ENCODE results near the gene CDK16. TPM values are rescaled to one million over a fixed set of nuclear protein-coding genes. Genes with fewer than 3 reads are reported as not detected.

Gene CDK16
- total RNA-seq = 10 to 100 TPM; 64.3 to 68.8 TPM

- no peaks in the 10 kb centered on the region for H3K27me3 Mint-ChIP-seq
- POLR2A ChIA-PET = interaction anchor here (0.6 to 2.5 kb wide), 7 partner anchors 10 to 148 kb away, joined by 3 to 18 read pairs (median 3); partner anchors contain the start of genes NDUFB11, RBM10 and USP11
- peak; percentile 78 for DNase-seq
- no peaks in the 10 kb centered on the region for H3K9me3 Mint-ChIP-seq
- H3K36me3 Mint-ChIP-seq = peaks cover 32% of the 10 kb centered on the region
- peaks cover 32% of the 10 kb centered on the region for H3K4me1 Mint-ChIP-seq (ENCODE audit: low read depth)
- H3K27ac Mint-ChIP-seq = peak within 1 kb of the TSS; percentile 97
- CTCF ChIA-PET = interaction anchor here (1.0 to 1.4 kb wide), 5 partner anchors 18 to 305 kb away, joined by 3 to 6 read pairs (median 3); partner anchors contain the start of genes NDUFB11 and RBM10
- H3K4me3 Mint-ChIP-seq = peak within 1 kb of the TSS; percentile 87
- intact Hi-C loops (cut with micrococcal nuclease) = loop anchor here (1.0 to 5.0 kb wide), 4 partner anchors 25 to 439 kb away; partner anchors contain the start of genes NDUFB11, UBA1 and UXT
These were observed at the start of gene CDK16 for GRCh38 chrX:47218280-47218919. Gene CDK16 (plus strand): TSS chrX:47218681. CDS start chrX:47223558, 4,877 bp downstream.

GRCh38 chrX:47169273-47169672, 49.2 kb upstream of the CDK16 start:
- H3K9me3 Mint-ChIP-seq = no peaks in the 10 kb centered on the region
- ChIA-PET POLR2A (no interaction called here), CTCF (no interaction called here)
- peaks cover 9% of the 10 kb centered on the region for H3K36me3 Mint-ChIP-seq
- intact Hi-C loops (cut with micrococcal nuclease) = no loop called here
- no peak overlapping the region for H3K27ac Mint-ChIP-seq
- no peaks in the 10 kb centered on the region for H3K27me3 Mint-ChIP-seq
- no peak for DNase-seq
- H3K4me3 Mint-ChIP-seq = no peak overlapping the region
- peaks cover 4% of the 10 kb centered on the region for H3K4me1 Mint-ChIP-seq (ENCODE audit: low read depth)

- CTCF ChIA-PET = no interaction called here
- H3K9me3 Mint-ChIP-seq = no peaks in the 10 kb centered on the region
- H3K27ac Mint-ChIP-seq = no peak overlapping the region
- peaks cover 4% of the 10 kb centered on the region for H3K4me1 Mint-ChIP-seq (ENCODE audit: low read depth)
- H3K4me3 Mint-ChIP-seq = no peak overlapping the region
- peaks cover 5% of the 10 kb centered on the region for H3K36me3 Mint-ChIP-seq
- POLR2A ChIA-PET = no interaction called here
- intact Hi-C loops (cut with micrococcal nuclease) = no loop called here
- no peak for DNase-seq
- no peaks in the 10 kb centered on the region for H3K27me3 Mint-ChIP-seq
These were observed 48.6 kb upstream of the CDK16 start for GRCh38 chrX:47169726-47170515.

- no peak overlapping the region for H3K27ac Mint-ChIP-seq
- H3K4me3 Mint-ChIP-seq = no peak overlapping the region
- H3K36me3 Mint-ChIP-seq = peaks cover 7% of the 10 kb centered on the region
- DNase-seq = no peak
- H3K4me1 Mint-ChIP-seq (ENCODE audit: low read depth) = peaks cover 4% of the 10 kb centered on the region
- ChIA-PET CTCF (no interaction called here), POLR2A (no interaction called here)
- no peaks in the 10 kb centered on the region for H3K9me3 Mint-ChIP-seq
- intact Hi-C loops (cut with micrococcal nuclease) = no loop called here
- H3K27me3 Mint-ChIP-seq = no peaks in the 10 kb centered on the region
These were observed 47.4 kb upstream of the CDK16 start for GRCh38 chrX:47170861-47171692.

- H3K4me3 Mint-ChIP-seq = no peak overlapping the region
- peaks cover 14% of the 10 kb centered on the region for H3K36me3 Mint-ChIP-seq
- no peak for DNase-seq
- intact Hi-C loops (cut with micrococcal nuclease) = no loop called here
- H3K27me3 Mint-ChIP-seq = no peaks in the 10 kb centered on the region
- H3K9me3 Mint-ChIP-seq = no peaks in the 10 kb centered on the region
- no peak overlapping the region for H3K27ac Mint-ChIP-seq
- H3K4me1 Mint-ChIP-seq (ENCODE audit: low read depth) = peaks cover 6% of the 10 kb centered on the region
- POLR2A ChIA-PET = no interaction called here
- CTCF ChIA-PET = no interaction called here
These were observed 46.5 kb upstream of the CDK16 start for GRCh38 chrX:47171996-47172395.

GRCh38 chrX:47172549-47172948, 45.9 kb upstream of the CDK16 start:
- ChIA-PET POLR2A (no interaction called here), CTCF (no interaction called here)
- H3K27ac Mint-ChIP-seq = no peak overlapping the region
- no peak overlapping the region for H3K4me3 Mint-ChIP-seq
- intact Hi-C loops (cut with micrococcal nuclease) = no loop called here
- H3K36me3 Mint-ChIP-seq = peaks cover 14% of the 10 kb centered on the region
- DNase-seq = no peak
- no peaks in the 10 kb centered on the region for H3K27me3 Mint-ChIP-seq
- H3K9me3 Mint-ChIP-seq = no peaks in the 10 kb centered on the region
- peaks cover 6% of the 10 kb centered on the region for H3K4me1 Mint-ChIP-seq (ENCODE audit: low read depth)

GRCh38 chrX:47172971-47173792, 45.3 kb upstream of the CDK16 start:
- Mint-ChIP-seq H3K27ac (no peak overlapping the region), H3K36me3 (peaks cover 17% of the 10 kb centered on the region), H3K4me3 (no peak overlapping the region), H3K27me3 (no peaks in the 10 kb centered on the region), H3K9me3 (no peaks in the 10 kb centered on the region), H3K4me1 (ENCODE audit: low read depth) (peaks cover 6% of the 10 kb centered on the region)
- ChIA-PET POLR2A (no interaction called here), CTCF (no interaction called here)
- no peak for DNase-seq
- intact Hi-C loops (cut with micrococcal nuclease) = no loop called here

- no peaks in the 10 kb centered on the region for H3K9me3 Mint-ChIP-seq
- H3K27me3 Mint-ChIP-seq = no peaks in the 10 kb centered on the region
- intact Hi-C loops (cut with micrococcal nuclease) = no loop called here
- H3K4me1 Mint-ChIP-seq (ENCODE audit: low read depth) = peaks cover 2% of the 10 kb centered on the region
- H3K27ac Mint-ChIP-seq = no peak overlapping the region
- H3K4me3 Mint-ChIP-seq = no peak overlapping the region
- ChIA-PET POLR2A (no interaction called here), CTCF (no interaction called here)
- H3K36me3 Mint-ChIP-seq = peaks cover 19% of the 10 kb centered on the region
- DNase-seq = no peak
These were observed 44.1 kb upstream of the CDK16 start for GRCh38 chrX:47174376-47174775.

- ChIA-PET CTCF (no interaction called here), POLR2A (no interaction called here)
- H3K9me3 Mint-ChIP-seq = no peaks in the 10 kb centered on the region
- H3K27ac Mint-ChIP-seq = no peak overlapping the region
- DNase-seq = no peak
- H3K36me3 Mint-ChIP-seq = peaks cover 21% of the 10 kb centered on the region
- H3K4me3 Mint-ChIP-seq = no peak overlapping the region
- no peaks in the 10 kb centered on the region for H3K27me3 Mint-ChIP-seq
- H3K4me1 Mint-ChIP-seq (ENCODE audit: low read depth) = peaks cover 2% of the 10 kb centered on the region
- intact Hi-C loops (cut with micrococcal nuclease) = no loop called here
These were observed 43.5 kb upstream of the CDK16 start for GRCh38 chrX:47174846-47175587.

GRCh38 chrX:47175588-47175980, 42.9 kb upstream of the CDK16 start:
- peaks cover 21% of the 10 kb centered on the region for H3K36me3 Mint-ChIP-seq

GRCh38 chrX:47176101-47176740, 42.3 kb upstream of the CDK16 start:
- Mint-ChIP-seq H3K36me3 (peaks cover 21% of the 10 kb centered on the region), H3K27me3 (no peaks in the 10 kb centered on the region), H3K9me3 (no peaks in the 10 kb centered on the region), H3K4me1 (ENCODE audit: low read depth) (peaks cover 2% of the 10 kb centered on the region), H3K27ac (no peak overlapping the region), H3K4me3 (no peak overlapping the region)
- POLR2A ChIA-PET = no interaction called here
- DNase-seq = no peak
- intact Hi-C loops (cut with micrococcal nuclease) = no loop called here
- CTCF ChIA-PET = no interaction called here

More at GRCh38 chrX:47175588-47175980, 42.9 kb upstream of the CDK16 start:
- POLR2A ChIA-PET = no interaction called here
- H3K4me1 Mint-ChIP-seq (ENCODE audit: low read depth) = peaks cover 2% of the 10 kb centered on the region
- intact Hi-C loops (cut with micrococcal nuclease) = no loop called here
- H3K27me3 Mint-ChIP-seq = no peaks in the 10 kb centered on the region
- no peak for DNase-seq
- CTCF ChIA-PET = no interaction called here
- H3K9me3 Mint-ChIP-seq = no peaks in the 10 kb centered on the region
- H3K4me3 Mint-ChIP-seq = no peak overlapping the region
- H3K27ac Mint-ChIP-seq = no peak overlapping the region
